Activated T-cell treated with anti-CD3 and anti-CD28 coated beads for 48 hours (primary cell): ENCODE data around the gene TYMP.

Experiments used
- DNase-seq: peaks from one replicate; pipeline ENCODE4 v3.0.0-alpha.2; 2020; ENCODE audit warnings: low read depth

TYMP gene

GRCh38 chr22:50529897-50530579 is at the start of gene TYMP:
TSS of gene TYMP (minus strand) at chr22:50530012. CDS start at chr22:50529709, 303 bp downstream.
- DNase-seq, result peak; percentile 76

GRCh38 chr22:50578776-50579310 is 49.0 kb upstream of the TYMP start:
- no peak for DNase-seq

GRCh38 chr22:50577987-50578775 is 48.4 kb upstream of the TYMP start, which contains the start of gene CPT1B:
TSS of gene CPT1B (minus strand) at chr22:50578427. CDS start at chr22:50577915, 512 bp downstream.
- DNase-seq, result no peak

- no peak for DNase-seq
These were observed 47.8 kb upstream of the TYMP start for GRCh38 chr22:50577697-50577986.

- DNase-seq, result no peak
These were observed 47.2 kb upstream of the TYMP start for GRCh38 chr22:50576806-50577696.

- DNase-seq, result no peak
These were observed 46.3 kb upstream of the TYMP start for GRCh38 chr22:50576070-50576469.

GRCh38 chr22:50575426-50575941 is 45.7 kb upstream of the TYMP start:
- DNase-seq, result no peak

- no peak for DNase-seq
These were observed 44.6 kb upstream of the TYMP start for GRCh38 chr22:50574383-50574755.

GRCh38 chr22:50573491-50574382 is 43.9 kb upstream of the TYMP start:
- no peak for DNase-seq

GRCh38 chr22:50572965-50573364 is 43.2 kb upstream of the TYMP start:
- DNase-seq, result no peak

GRCh38 chr22:50571264-50572175 is 41.7 kb upstream of the TYMP start:
- no peak for DNase-seq

- no peak for DNase-seq
These were observed 41.0 kb upstream of the TYMP start for GRCh38 chr22:50570861-50571260.

GRCh38 chr22:50569896-50570535 is 40.2 kb upstream of the TYMP start:
- no peak for DNase-seq

GRCh38 chr22:50569041-50569459 is 39.2 kb upstream of the TYMP start:
- no peak for DNase-seq

- DNase-seq, result no peak
These were observed 38.8 kb upstream of the TYMP start for GRCh38 chr22:50568626-50569025.

GRCh38 chr22:50567721-50568252 is 38.0 kb upstream of the TYMP start:
- DNase-seq, result no peak

GRCh38 chr22:50564289-50564688 is 34.5 kb upstream of the TYMP start:
- no peak for DNase-seq

- DNase-seq, result no peak
These were observed 33.8 kb upstream of the TYMP start for GRCh38 chr22:50563413-50564160.
